Measurements from ENCODE around the gene BST2.

DNA sequence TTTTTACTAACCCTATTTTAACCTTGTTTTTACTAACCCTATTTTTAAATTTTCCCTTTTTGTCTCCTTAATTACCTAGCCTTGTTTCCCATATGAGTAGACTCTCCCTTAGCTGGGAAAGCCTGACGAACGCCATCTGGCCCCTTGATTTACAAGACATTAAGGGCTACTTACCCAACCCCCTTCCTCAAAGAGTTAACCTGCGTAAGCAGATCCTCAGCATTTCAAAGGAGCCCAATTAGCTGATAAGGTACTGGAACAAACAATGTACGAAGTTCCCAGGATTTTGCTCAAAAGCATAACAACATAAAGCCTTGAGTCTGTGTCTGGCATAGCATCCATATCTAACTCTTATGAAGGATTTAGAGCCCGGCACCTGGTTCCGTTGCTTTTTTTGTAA, 9.7 kb upstream of the BST2 start:
- no peak for TF ChIP-seq POLR2A (IDR thresholded peaks at IDR 0.05; ENCODE audit: extremely low read depth, insufficient read length)
- TF ChIP-seq, protein P1, sequence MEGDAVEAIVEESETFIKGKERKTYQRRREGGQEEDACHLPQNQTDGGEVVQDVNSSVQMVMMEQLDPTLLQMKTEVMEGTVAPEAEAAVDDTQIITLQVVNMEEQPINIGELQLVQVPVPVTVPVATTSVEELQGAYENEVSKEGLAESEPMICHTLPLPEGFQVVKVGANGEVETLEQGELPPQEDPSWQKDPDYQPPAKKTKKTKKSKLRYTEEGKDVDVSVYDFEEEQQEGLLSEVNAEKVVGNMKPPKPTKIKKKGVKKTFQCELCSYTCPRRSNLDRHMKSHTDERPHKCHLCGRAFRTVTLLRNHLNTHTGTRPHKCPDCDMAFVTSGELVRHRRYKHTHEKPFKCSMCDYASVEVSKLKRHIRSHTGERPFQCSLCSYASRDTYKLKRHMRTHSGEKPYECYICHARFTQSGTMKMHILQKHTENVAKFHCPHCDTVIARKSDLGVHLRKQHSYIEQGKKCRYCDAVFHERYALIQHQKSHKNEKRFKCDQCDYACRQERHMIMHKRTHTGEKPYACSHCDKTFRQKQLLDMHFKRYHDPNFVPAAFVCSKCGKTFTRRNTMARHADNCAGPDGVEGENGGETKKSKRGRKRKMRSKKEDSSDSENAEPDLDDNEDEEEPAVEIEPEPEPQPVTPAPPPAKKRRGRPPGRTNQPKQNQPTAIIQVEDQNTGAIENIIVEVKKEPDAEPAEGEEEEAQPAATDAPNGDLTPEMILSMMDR (IDR thresholded peaks at IDR 0.05; ENCODE audit: low read depth, low read length), result no peak
- TF ChIP-seq, protein P2, sequence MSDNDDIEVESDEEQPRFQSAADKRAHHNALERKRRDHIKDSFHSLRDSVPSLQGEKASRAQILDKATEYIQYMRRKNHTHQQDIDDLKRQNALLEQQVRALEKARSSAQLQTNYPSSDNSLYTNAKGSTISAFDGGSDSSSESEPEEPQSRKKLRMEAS (IDR thresholded peaks at IDR 0.05; ENCODE audit: low read depth, low read length), result no peak

All from NB4 (cell line).